Choroid plexus epithelial cell (primary cell): ENCODE data around the gene BSCL2.
"Not testable (repeated sequence)": the region's sequence is repeated elsewhere in the genome, so short reads cannot be mapped to it uniquely, and the experiment has no call there.

Experiments
- DNase-seq: peaks from one replicate; pipeline ENCODE4 v3.0.0-alpha.2; 2010; ENCODE audit warnings: low read depth
- H3K4me3 ChIP-seq: 2 replicates; pipeline ENCODE4 v1.5.1; 2011; ENCODE audit warnings: low read depth, mild to moderate bottlenecking, control low read depth, low read length, moderate library complexity
- CTCF ChIP-seq: conservative IDR thresholded peaks from 2 replicates; pipeline ENCODE4 v1.5.1; 2011; ENCODE audit warnings: low read depth, mild to moderate bottlenecking, control low read depth, inconsistent platforms, low read length, moderate library complexity

The BSCL2 gene

DNA sequence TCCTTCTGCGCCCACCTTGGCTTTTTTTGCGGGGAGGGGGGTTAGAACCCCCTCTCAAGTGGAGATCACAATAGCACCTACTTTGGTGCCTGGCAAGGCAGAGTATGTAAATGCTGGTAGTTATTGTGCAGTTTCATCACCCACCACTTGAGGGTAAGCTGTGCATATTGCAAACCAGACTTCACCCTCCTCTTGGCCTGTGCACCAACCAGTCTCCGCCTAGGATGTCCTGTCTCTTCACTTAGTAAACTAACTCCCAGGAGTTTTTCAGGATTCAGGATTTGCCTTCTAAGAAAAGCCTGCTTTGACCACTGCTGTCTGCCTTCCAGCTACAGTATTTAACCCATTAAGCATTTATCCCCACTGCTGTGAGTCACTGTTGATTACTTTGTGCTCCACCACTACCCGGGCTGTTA is 26.4 kb downstream of the BSCL2 start:
- peak; percentile 90 for DNase-seq
- H3K4me3 ChIP-seq, result no peak overlapping the region

GRCh38 chr11:62678770-62679696 is 28.2 kb downstream of the BSCL2 start, which contains the start of gene UBXN1:
Gene UBXN1, minus strand, starts transcription at chr11:62679073. Its CDS starts 150 bp downstream, at chr11:62678923.
- DNase-seq, result peak; percentile 91
- no peak for TF ChIP-seq CTCF
- H3K4me3 ChIP-seq, result peak within 1 kb of the TSS; percentile 96

More for the DNA sequence above, 26.4 kb downstream of the BSCL2 start:
- TF ChIP-seq CTCF, result peak; percentile 70

GRCh38 chr11:62678433-62678769 is 28.8 kb downstream of the BSCL2 start:
- no peak for DNase-seq
- peak overlapping the region; percentile 96 for H3K4me3 ChIP-seq
- TF ChIP-seq CTCF, result no peak

DNA sequence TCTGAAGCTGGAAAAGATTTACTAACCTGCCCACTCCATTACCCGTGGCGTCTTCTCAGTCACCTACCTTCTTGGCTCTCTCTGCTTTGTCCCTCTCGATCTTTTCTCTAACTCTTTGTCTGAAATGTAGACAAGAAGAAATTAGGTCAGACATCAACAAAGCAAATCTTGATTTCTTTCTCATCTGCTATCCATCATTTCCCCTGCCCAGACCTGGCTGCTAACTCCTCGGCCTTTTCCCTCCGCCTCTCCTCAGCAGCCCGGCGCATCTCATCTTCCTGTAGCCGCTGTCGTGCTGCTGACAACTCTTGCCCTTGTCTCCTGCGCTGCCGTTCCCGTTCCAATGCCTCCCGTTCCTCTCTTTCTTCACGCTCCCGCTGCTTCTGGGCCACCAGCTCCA is 29.5 kb downstream of the BSCL2 start:
- peak overlapping the region; percentile 96 for H3K4me3 ChIP-seq
- TF ChIP-seq CTCF, result no peak
- DNase-seq, result no peak

GRCh38 chr11:62677156-62677555 is 30.1 kb downstream of the BSCL2 start:
- TF ChIP-seq CTCF, result no peak
- H3K4me3 ChIP-seq, result peak overlapping the region; percentile 5
- no peak for DNase-seq

DNA sequence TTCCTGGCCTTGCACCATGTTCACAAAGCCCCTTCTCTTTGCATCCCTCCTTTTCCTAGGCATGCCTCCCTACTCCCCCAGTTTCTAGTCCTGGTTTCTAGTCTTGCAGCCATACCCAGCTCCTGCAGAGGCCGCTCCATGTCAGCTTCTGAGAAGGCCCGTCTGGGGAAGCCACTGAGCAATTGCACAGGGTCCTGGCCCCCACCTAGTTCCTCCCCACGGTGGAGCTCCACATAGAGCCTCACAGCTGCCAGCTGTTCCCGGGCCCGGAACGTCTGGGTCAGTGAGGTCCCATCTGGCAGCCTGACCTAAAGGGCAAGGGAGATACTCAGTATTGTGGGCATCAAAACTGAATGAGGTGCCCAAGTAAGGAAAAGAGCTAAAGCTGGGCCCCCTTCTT is 30.5 kb downstream of the BSCL2 start:
- H3K4me3 ChIP-seq, result no peak overlapping the region
- DNase-seq, result no peak
- peak; percentile 25 for TF ChIP-seq CTCF

DNA sequence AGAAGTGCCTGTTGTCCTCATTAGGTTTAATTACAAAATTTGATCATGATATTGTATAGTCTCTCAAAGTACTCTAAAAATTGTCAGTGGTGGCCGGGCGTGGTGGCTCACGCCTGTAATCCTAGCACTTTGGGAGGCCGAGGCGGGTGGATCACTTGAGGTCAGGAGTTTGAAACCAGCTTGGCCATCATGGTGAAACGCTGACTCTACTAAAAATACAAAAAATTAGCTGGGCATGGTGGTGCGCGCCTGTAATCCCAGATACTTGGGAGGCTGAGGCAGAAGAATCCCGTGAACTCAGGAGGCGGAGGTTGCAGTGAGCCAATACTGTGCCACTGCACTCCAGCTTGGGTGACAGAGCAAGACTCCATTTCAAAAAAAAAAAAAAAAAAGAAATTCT is 31.8 kb downstream of the BSCL2 start:
- not testable (repeated sequence) for H3K4me3 ChIP-seq, DNase-seq
